GM23248 (cell line): Measurements from ENCODE around the gene LCT.

Source experiments
- EZH2 ChIP-seq: fragments of 200-600 bp; sonication (generic); IDR thresholded peaks from 2 replicates; pipeline ENCODE4 v1.6.1; 2018; ENCODE audit warnings: antibody characterized with exemption, mild to moderate bottlenecking; ENCODE audit not compliant: insufficient read depth, poor library complexity, severe bottlenecking
- EZH2phosphoT487 ChIP-seq: fragments of 200-600 bp; sonication (generic); IDR thresholded peaks from 2 replicates; pipeline ENCODE4 v1.6.1; 2018; ENCODE audit warnings: antibody characterized with exemption, moderate library complexity, mild to moderate bottlenecking, low read depth; ENCODE audit not compliant: insufficient read depth

DNA sequence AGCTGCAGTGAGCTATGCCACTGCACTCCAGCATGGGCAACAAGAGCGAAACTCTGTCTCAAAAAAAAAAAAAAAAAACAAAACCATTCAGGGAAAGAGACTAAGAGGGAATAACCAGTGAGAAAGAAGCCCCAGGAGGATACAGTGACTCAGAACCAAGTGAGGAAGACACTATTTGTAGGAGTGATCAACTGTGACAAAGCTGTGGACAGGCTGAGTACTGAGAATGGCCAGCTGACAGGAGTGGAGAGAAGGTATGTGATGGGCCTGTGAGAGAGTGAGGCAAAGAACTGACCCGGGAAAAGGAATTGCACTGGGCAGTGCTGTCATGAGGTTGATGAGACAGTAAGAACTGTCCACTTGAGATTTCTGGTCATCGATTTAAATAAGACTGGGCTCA lies 6.7 kb upstream of the LCT start:
- TF ChIP-seq EZH2phosphoT487 (no peak), EZH2 (no peak)
